Right lobe of liver (tissue), 4 donors: Measurements from ENCODE around the gene SPATA3.

Experiments used
- POLR2A ChIP-seq: fragments of 450-650 bp; IDR thresholded peaks from one replicate; pipeline ENCODE4 v1.6.1; 2017; ENCODE audit warnings: antibody characterized with exemption, mild to moderate bottlenecking
- TF ChIP-seq, protein P1 (sequence below), 4 donors: fragments of 200-600 bp in 3 of 4; fragments of 450-650 bp in 1 of 4; IDR thresholded peaks; one replicate each; pipeline versions ENCODE4 v1.5.1 to v1.8.0; 2016 to 2022; ENCODE audit warnings: antibody characterized with exemption in 4 of 4, mild to moderate bottlenecking in 2 of 4
- donor health status: DM: no; HTN: no; CAD: no.
- donor health status: DM: no; HTN: no; CAD: no.
- donor health status: DM: no; HTN: yes; CAD: no.

DNA sequence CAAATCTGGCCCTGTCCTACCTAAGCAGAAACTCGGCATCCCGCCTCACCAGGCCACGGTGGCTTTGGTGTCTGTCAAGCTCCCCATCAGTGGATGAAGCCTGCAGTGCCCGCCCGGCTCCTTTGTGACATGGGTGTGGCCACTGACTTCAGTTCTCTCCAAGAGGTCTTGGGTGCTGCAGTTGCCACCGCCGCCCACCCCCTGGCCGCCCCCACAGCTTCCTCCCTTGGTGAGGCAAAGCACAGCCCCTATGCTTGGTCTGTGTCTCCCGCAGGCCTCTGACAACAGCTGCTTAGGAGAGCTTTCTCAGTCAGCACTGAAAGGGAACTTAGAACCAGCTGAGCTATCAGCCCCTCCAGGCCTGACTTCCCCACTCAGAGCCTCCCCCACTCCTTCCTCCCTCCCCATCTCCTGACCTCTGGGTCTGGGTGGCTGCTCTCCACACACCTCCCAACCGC is 48.0 kb upstream of the SPATA3 start:
- TF ChIP-seq, protein P1, sequence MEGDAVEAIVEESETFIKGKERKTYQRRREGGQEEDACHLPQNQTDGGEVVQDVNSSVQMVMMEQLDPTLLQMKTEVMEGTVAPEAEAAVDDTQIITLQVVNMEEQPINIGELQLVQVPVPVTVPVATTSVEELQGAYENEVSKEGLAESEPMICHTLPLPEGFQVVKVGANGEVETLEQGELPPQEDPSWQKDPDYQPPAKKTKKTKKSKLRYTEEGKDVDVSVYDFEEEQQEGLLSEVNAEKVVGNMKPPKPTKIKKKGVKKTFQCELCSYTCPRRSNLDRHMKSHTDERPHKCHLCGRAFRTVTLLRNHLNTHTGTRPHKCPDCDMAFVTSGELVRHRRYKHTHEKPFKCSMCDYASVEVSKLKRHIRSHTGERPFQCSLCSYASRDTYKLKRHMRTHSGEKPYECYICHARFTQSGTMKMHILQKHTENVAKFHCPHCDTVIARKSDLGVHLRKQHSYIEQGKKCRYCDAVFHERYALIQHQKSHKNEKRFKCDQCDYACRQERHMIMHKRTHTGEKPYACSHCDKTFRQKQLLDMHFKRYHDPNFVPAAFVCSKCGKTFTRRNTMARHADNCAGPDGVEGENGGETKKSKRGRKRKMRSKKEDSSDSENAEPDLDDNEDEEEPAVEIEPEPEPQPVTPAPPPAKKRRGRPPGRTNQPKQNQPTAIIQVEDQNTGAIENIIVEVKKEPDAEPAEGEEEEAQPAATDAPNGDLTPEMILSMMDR (IDR thresholded peaks at IDR 0.05), result no peak
- no peak for TF ChIP-seq POLR2A
